ELR (cell line): ENCODE data around the gene KRTAP9-2.
"Not testable (repeated sequence)": the region's sequence is repeated elsewhere in the genome, so short reads cannot be mapped to it uniquely, and the experiment has no call there.

Source experiments
- DNase-seq: peaks from one replicate; pipeline ENCODE4 v3.0.0-alpha.2; 2015; ENCODE audit warnings: low read depth

KRTAP9-2 gene, protein sequence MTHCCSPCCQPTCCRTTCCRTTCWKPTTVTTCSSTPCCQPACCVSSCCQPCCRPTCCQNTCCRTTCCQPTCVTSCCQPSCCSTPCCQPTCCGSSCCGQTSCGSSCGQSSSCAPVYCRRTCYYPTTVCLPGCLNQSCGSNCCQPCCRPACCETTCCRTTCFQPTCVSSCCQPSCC

DNA sequence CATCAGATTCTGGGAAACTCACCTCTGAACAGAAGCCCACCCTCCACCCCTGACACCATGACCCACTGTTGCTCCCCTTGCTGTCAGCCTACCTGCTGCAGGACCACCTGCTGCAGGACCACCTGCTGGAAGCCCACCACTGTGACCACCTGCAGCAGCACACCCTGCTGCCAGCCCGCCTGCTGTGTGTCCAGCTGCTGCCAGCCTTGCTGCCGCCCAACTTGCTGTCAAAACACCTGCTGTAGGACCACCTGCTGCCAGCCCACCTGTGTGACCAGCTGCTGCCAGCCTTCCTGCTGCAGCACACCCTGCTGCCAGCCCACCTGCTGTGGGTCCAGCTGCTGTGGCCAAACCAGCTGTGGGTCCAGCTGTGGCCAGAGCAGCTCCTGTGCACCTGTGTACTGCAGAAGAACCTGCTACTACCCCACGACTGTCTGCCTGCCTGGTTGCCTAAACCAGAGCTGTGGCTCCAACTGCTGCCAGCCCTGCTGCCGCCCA, at the start of gene KRTAP9-2:
Gene KRTAP9-2 (plus strand): TSS at position 51 of the 498 bp plus-strand sequence. CDS start 7 bp downstream, at position 58.
- not testable (repeated sequence) for DNase-seq

DNA sequence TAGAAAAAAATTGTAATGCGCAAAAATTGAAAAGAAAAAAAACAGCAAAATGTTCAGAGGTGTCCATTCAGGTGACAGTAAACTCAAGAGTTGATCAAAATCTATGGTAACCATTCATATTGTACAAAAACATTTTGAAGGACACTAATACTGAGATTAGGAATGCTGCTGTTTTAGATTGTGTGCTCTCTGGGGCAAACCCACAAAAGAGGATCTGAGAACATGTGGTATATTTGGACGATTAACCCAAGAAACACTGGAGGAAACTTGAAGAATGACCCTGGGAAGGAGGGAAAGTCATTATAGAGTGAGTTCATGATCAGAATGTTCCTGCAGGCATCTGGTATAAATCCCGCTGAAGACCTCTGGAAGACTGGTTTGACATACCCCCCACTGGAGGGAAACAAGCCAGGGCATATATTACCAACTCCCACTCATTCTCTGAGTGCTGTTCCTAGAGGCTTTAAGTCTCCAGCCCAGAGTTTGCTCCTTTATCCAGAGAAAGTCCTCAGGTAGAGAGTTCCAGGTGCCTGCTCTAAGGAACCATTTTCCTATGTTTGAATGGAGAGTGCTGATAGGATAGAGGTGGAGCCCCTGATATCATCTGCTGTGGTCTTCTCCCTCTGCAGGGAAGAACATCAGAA, 49.6 kb upstream of the KRTAP9-2 start:
- DNase-seq: no peak

DNA sequence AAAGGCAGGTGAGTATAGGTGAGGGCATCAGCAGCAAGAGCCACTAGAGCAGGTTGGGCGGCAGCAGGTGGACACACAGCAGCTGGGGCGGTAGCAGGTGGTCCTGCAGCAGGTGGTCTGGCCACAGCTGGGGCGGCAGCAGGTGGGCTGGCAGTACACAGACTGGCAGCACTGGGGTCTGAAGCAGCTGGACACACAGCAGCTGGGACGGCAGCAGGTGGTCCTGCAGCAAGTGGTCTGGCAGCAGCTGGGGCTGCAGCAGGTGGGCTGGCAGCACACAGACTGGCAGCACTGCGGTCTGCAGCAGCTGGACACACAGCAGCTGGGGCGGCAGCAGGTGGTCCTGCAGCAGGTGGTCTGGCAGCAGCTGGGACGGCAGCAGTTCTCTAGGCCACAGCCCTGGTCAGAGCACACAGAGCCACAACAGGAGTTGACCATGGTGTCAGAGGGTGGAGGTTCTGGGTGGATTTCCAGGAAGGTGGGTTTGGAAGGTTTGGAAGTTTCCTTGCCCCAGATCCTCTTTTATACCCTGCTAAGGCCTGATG, 48.6 kb upstream of the KRTAP9-2 start, which contains the start of gene KRTAP4-2:
Gene KRTAP4-2 (minus strand): TSS at position 495 of the 545 bp plus-strand sequence. CDS start 57 bp downstream, at position 438.
- no peak for DNase-seq

DNA sequence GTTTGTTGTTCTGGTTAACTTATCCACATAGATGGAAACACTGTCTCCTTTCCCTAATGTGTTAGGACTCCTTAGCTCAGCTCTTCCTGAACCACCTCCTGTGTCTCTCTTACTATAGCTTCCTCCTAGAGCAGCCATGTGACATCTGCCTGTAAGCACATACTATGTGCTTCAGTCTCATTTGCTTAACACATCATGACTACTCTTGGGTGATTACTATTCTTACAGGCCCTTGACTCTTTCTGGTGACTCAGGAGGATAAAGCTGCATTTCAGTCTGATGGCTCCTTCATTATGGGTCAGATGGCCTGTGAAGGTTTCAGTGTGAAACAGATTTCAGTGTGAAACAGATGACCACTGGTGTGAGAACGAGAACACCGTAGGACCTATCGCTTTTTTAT, 48.1 kb upstream of the KRTAP9-2 start:
- peak; percentile 86 for DNase-seq

DNA sequence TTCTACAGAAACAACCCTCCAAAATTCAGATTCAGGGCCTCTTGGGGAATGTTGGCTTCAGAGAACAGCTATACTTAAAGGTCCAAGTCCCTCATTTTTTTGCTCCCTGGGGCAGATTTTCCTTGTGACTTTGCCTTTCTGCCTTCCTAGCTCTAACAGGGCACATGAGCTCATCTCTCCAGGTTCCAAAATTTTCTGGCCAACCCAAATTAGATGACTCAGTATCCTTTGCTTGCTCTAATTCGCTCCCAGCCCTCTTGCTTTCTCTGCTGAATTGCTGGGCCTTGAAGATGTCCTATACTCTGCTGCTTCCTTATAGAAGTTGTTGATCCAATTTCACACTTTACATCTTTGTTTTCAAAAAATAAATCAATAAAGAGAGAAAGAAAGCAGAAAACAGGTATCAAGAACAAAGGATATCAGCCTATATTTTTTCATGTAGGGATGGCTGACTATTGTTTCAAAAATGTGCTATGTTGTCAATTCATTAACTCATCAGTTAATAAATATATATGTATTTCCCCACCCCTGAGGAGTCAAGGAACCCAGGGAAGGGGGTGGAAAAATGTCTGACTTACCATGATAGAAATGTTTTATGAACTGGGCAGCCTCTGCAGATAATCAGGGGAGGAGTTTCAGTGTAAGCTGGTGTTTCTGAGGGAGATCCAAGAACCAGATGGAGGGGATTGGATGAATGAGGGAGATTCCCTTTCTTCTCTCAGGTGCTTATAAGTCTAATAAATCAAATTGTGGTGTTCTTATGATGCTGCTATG, 47.4 kb upstream of the KRTAP9-2 start:
- DNase-seq: peak; percentile 36

DNA sequence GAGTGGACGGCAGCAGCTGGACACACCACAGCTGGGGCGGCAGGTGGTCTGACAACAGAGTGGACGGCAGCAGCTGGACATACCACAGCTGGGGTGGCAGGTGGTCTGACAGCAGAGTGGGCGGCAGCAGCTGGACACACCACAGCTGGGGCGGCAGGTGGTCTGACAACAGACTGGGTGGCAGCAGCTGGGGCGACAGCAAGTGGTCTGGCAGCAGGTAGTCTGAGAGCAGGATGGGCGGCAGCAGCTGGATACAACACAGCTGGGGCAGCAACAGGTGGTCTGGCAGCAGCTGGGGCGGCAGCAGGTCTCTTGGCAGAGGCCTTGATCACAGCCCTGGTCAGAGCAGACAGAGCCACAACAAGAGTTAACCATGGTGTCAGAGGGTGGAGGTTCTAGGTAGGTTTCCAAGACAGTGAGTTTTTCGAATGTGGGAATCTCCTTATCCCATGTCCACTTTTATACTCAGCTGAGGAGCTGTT, 41.9 kb upstream of the KRTAP9-2 start, which contains the start of gene KRTAP4-1:
Gene KRTAP4-1 (minus strand): TSS at position 432 of the 482 bp plus-strand sequence. CDS start 57 bp downstream, at position 375.
- DNase-seq: no peak

DNA sequence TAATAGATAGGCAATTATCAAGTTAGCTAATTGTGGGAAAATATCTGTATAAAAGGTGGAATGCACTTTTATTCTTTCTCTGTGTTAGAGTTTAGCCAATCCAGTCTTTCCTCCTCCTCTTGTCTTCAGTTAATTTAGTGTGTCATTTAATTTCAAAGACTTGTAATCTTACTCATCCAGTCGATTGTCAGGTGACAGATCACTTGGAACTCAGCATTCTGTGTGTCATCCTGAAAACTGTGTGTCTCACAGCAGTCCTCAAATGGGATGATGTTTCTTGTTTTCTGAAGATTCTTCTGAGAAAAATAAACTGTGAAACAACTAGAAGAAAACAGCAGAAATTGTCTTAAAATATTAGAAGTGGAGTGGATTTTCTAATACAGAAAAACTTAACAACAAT, 41.4 kb upstream of the KRTAP9-2 start:
- DNase-seq: peak; percentile 3

DNA sequence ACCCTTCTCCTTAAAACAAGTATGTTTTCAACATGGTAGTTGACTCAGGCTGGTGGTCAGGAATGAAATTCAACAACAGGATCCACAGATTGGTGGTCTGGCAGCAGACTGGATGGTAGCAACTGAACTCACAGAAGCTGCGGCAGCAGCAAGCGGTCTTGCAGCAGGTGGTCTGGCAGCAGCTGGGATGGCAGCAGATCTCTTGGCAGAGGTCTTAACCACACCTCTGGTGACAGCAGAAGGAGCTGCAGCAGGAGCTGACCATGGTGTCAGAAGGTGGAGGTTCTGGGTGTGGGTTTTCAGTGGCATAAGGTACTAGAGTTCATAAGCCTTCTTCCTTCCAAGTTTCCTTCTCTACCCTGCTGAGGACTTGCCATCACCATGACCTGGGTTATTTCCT, 39.6 kb upstream of the KRTAP9-2 start:
- DNase-seq: no peak

DNA sequence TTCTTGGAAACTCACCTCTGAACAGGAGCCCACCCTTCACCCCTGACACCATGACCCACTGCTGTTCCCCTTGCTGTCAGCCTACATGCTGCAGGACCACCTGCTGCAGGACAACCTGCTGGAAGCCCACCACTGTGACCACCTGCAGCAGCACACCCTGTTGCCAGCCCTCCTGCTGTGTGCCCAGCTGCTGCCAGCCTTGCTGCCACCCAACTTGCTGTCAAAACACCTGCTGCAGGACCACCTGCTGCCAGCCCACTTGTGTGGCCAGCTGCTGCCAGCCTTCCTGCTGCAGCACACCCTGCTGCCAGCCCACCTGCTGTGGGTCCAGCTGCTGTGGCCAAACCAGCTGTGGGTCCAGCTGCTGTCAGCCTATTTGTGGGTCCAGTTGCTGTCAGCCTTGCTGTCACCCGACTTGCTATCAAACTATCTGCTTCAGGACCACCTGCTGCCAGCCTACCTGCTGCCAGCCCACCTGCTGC, 36.6 kb upstream of the KRTAP9-2 start, which contains the start of gene KRTAP9-1:
Gene KRTAP9-1 (plus strand): TSS at position 51 of the 482 bp plus-strand sequence. CDS start 0 bp downstream, at position 51.
- DNase-seq: not testable (repeated sequence)

DNA sequence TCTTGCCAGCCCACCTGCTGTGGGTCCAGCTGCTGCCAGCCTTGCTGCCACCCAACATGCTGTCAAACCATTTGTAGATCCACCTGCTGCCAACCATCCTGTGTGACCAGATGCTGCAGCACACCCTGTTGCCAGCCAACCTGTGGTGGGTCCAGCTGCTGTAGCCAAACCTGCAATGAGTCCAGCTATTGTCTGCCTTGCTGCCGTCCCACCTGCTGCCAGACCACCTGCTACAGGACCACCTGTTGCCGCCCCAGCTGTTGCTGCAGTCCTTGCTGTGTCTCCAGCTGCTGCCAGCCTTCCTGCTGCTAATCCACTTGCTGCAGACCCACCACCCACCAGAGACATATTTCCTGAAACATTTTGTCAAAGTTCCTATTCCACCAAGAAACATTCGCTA, 36.1 kb upstream of the KRTAP9-2 start:
- no peak for DNase-seq

DNA sequence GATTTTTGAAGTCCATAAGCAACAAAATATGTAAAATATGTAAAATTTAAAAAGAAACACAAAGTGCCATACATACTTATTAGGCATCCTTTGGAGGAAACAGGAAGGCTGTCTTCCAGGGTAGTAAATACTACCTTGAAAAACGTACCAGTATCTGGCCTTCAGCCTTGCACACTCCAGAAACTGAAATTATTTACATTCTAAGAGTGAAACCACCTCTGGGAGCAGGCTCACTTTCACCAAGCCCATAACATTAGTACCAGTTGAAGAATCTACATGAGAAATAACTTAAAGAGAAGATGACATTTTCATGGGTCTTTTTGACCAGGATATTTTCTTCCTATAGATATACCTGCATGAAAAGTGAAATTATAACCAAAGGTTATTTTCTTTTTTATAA, 30.4 kb upstream of the KRTAP9-2 start:
- DNase-seq: no peak

DNA sequence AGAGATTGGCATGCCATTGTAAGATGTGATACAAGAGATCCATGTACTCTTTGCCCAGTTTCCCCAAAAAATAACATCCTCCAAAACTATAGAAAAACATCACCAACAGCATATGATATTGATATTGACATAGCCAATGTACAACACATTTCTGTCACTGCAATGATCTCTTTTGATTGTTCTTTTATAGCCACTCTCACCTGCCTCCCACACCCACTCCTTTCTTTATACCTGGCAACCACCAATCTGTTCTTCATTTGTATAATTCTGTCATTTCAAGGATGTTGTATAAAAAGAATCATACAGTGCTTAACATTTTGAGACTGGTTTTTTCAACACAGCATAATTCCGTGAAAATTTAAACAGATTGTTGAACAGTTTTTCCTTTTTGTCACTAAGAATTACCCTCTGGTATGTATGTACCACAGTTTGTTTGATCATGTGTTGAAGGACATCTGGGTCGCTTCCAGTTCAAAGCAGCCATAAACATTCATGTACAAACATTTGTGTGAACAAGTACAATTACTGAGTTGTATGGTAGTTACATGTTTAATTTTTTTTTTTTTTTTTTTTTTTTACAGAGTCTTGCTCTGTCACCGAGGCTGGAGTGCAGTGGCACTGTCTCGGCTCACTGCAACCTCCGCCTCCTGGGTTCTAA, 26.9 kb upstream of the KRTAP9-2 start:
- DNase-seq: no peak

DNA sequence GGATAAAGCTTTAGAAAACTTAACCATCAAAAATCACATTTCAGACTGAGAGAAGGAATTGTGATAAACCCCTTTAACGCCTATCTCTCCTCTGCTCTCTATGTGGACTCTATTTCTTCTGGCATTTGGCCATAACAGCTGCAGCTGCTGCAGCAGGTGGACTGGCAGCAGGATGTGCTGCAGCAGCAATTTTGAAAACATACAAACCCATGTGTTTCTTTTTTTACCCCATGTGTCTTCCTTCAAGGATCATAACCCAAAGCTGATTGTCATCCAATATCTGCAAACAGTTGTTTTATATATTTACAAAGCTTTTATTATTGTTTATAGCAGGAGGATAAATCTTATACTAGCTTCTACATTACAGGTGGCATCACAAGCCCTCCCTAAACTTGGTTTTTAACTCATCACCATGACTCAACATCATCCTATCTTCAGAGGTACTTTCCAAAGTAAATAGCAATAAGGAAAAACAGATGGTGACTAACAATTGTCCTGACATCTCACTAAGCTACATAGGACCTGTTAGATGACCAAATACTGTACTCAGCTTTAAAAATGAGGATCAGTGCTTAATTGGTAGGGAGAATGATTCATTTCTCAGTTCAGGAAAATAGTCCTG, 14.5 kb upstream of the KRTAP9-2 start:
- peak; percentile 58 for DNase-seq

DNA sequence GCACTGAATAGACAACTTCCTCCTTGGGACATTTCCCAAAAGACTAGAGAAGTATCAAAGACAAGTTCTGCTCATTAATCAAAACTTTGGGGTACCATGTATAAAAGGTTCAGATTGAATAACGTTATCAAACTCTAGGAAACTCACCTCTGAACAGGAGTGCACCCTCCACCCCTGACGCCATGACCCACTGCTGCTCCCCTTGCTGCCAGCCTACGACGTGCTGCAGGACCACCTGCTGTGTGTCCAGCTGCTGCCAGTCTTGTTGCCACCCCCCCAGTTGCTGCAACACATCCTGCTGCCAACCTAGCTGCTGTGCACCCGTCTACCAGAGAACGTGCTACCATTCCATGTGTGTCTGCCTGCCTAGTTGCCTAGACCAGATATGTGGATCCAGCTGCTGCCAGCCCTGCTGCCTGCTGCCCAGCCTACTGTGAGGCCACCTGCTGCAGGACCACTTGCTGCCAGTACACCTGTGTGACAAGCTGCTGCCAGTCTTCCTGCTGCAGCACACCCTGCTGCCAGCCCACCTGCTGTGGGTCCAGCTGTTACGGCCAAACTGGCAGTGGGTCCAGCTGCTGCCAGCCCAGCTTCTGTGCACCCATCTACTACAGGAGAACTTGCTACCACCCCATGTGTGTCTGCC, 13.8 kb upstream of the KRTAP9-2 start:
- DNase-seq: no peak

DNA sequence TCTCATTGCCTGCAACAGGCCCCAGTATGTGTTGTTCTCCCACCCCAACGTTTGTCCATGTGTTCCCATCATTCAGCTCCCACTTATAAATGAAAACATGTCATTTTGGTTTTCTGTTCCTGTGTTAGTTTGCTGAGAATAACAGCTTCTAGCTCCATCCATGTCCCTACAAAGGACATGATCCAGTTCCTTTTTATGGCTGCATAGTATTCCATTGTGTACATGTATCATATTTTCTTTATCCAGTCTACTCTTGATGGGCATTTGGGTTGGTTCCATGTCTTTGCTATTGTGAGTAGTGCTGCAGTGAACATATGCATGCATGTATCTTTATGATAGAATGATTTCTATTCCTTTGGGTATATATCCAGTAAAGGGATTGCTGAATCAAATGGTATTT, 10.8 kb upstream of the KRTAP9-2 start:
- DNase-seq: no peak

DNA sequence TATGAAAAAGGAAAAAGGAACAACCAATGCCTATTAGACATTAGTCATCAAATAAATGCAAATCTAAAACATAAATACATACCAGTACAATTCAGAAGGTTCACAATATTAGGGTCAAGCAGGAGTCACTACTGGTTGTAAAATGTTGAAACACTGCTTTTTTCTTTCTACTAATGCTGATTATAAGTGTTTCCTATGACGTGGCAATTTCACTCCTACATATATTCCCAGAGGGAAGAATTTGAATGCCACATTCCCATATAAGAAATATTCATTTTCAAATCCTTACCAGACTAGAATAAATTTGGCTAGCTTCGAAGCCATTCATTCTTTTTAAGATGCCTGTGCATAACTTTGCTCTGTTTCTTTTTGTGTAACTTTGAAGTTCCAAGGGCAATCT, 2.6 kb upstream of the KRTAP9-2 start:
- DNase-seq: no peak

DNA sequence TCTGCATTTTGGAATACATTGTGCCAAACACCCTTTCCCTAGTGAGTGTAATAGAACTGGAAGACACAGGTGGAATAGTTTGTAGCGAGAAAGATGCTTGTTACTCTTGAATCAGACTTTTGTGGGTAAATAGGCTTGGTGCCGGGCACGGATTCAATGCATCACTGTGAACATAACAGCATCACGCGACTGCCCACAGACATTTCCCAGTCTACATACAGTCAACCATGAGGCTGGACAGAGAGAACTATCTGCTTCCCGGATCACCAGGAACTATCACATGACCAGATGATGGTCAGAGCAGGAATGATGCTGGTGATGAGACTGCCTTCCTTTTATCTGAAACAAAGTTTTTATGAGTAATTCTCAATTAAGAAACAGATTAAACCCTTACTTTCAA, 397 bp upstream of the KRTAP9-2 start:
- no peak for DNase-seq

DNA sequence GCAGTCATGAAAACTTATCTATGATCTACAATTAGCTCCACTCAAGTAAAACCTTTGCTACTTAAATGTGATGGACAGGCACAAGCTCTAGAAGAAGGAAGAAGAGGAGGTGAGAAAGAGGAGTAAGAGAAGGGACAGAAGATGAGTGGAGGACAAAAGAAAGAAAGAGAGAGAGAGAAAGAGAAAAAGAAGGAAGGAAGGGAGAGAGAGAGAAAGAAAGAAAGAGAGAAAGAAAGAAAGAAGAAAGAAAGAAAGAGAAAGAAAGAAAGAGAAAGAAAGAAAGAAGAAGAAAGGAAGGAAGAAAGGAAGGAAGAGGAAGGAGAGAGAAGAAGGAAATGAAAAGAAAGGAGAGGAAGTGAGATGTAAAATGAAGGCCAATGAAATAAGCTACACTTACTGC, 3.6 kb downstream of the KRTAP9-2 start:
- no peak for DNase-seq

DNA sequence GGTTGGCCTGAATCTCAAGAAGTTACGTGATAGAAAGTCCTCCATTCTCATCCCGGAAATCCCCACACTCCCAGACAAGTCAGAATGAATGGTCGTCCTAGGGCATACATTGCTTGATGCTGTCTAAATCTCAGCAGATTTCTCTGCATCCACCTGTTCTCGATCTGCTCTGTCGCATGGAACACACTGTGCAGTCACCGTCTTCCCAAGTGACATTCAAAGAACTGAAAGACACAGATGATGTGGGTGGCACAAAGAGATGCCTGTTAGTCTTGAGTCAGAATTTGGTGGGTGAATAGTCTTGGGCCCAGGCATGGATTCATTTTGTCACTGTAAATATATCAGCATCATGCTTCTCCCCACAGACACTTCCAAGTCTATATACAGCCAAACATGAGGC, 5.3 kb downstream of the KRTAP9-2 start:
- no peak for DNase-seq

DNA sequence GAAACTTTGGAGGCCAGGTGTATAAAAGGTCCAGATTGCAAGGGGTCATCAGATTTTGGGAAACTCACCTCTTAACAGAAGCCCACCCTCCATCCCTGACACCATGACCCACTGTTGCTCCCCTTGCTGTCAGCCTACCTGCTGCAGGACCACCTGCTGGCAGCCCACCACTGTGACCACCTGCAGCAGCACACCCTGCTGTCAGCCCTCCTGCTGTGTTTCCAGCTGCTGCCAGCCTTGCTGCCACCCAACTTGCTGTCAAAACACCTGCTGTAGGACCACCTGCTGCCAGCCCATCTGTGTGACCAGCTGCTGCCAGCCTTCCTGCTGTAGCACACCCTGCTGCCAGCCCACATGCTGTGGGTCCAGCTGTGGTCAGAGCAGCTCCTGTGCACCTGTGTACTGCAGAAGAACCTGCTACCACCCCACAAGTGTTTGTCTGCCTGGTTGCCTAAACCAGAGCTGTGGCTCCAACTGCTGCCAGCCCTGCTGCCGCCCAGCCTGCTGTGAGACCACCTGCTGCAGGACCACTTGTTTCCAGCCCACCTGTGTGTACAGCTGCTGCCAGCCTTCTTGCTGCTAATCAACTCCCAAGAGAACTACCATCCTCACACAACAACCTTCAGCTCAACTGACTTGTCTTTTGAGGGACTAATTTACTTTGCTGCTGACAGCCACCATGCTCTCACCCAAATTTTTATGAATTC, 6.1 kb downstream of the KRTAP9-2 start, which contains the start of gene KRTAP9-3:
Gene KRTAP9-3 (plus strand): TSS at position 51 of the 707 bp plus-strand sequence. CDS start 53 bp downstream, at position 104.
- DNase-seq: not testable (repeated sequence)
